GM18511 (cell line): ENCODE results near the gene SLC29A2.

Source experiments
- ATAC-seq: cut with Tn5 transposase; IDR thresholded peaks from one replicate; pipeline ENCODE4 v1.9.1; 2021; ENCODE audit warnings: mild to moderate bottlenecking, moderate library complexity; ENCODE audit not compliant: unreplicated experiment

Gene SLC29A2

GRCh38 chr11:66335531-66336233 lies 35.9 kb downstream of the SLC29A2 start:
- peak; percentile 9 for ATAC-seq

- no peak for ATAC-seq
These were observed 36.7 kb downstream of the SLC29A2 start for GRCh38 chr11:66334605-66335442.

GRCh38 chr11:66333896-66334604 lies 37.5 kb downstream of the SLC29A2 start:
- ATAC-seq, result no peak

- no peak for ATAC-seq
These were observed 38.2 kb downstream of the SLC29A2 start for GRCh38 chr11:66333220-66333877.

GRCh38 chr11:66332371-66333219 lies 39.0 kb downstream of the SLC29A2 start:
- ATAC-seq, result no peak

GRCh38 chr11:66331542-66332370 lies 39.8 kb downstream of the SLC29A2 start:
- ATAC-seq, result no peak

- no peak for ATAC-seq
These were observed 40.6 kb downstream of the SLC29A2 start for GRCh38 chr11:66330931-66331330.

GRCh38 chr11:66329165-66329673 lies 42.3 kb downstream of the SLC29A2 start:
- no peak for ATAC-seq

- no peak for ATAC-seq
These were observed 43.0 kb downstream of the SLC29A2 start for GRCh38 chr11:66328302-66329144.

- ATAC-seq, result no peak
These were observed 43.6 kb downstream of the SLC29A2 start for GRCh38 chr11:66328031-66328301.

- no peak for ATAC-seq
These were observed 44.2 kb downstream of the SLC29A2 start for GRCh38 chr11:66327171-66328030.

GRCh38 chr11:66326261-66327111 lies 45.1 kb downstream of the SLC29A2 start:
- ATAC-seq, result no peak

- ATAC-seq, result no peak
These were observed 46.3 kb downstream of the SLC29A2 start for GRCh38 chr11:66325263-66325671.

GRCh38 chr11:66324664-66325063 lies 46.9 kb downstream of the SLC29A2 start:
- ATAC-seq, result no peak

- no peak for ATAC-seq
These were observed 47.9 kb downstream of the SLC29A2 start for GRCh38 chr11:66323684-66324083.

- no peak for ATAC-seq
These were observed 48.7 kb downstream of the SLC29A2 start for GRCh38 chr11:66322732-66323427.
